GM19463 (cell line): ENCODE results near the gene SGO2.
"Not testable (repeated sequence)": the region's sequence is repeated elsewhere in the genome, so short reads cannot be mapped to it uniquely, and the experiment has no call there.

ENCODE experiments used
- ATAC-seq: cut with Tn5 transposase; IDR thresholded peaks from one replicate; pipeline ENCODE4 v1.9.1; 2021; ENCODE audit warnings: mild to moderate bottlenecking, moderate library complexity; ENCODE audit not compliant: unreplicated experiment

Gene SGO2

DNA sequence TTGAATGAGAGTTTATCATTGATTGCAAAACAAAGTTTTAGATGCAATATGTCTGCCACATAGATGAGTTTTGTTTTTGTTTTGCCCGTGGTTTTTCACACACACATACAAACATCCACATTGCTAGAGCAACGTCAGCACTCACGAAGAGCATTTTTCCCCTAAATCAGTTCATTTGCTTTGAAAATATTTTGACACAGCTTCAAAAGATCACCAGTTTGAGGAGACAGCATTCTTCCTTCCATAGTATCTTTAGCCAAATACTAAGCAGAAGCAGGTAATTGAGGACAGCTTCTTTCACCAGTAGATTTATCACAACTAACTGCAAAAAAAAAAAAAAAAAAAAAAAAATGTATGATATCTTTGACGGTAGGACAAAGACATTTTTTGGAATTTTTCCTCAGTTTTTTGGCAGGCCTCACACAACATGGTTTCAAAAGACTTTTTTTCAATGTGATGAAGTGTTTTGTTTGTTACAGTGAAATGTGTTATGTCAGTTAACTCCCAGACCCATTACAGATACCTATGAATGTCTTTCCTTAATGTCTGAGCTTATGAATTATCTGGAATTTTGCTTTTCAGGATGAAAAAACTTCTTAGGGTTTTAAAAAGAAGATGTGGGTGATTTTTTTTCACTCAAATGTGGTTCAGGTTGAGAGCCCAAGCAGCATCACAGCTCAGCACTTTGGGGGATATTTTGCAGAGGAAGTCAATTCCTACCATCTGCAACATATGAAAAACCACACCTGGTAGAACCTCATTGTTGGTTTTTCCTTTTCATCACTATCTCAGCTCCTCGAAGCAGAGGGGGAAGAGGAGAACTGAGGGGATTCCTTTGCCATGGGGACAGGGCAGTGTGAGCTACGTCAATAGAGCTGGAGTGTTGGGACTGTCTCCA lies 91.4 kb downstream of the SGO2 start:
- no peak for ATAC-seq

DNA sequence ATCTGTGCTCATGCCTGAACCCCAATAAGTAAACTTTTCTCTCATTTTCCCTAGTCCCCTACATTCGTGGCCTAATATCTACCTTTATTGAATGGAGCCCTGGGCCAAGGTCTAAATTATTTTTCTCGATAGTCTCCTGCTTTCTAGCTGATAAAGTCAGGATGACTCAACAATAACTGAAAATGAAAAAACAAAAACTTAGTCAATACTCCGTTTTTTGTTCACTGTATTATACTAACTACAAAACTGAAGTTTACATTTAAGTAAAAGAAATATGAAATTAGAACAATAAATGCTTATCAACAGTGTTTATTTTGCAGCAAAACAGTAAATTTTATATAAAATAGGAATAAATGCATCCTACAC lies 92.0 kb downstream of the SGO2 start:
- ATAC-seq = no peak

DNA sequence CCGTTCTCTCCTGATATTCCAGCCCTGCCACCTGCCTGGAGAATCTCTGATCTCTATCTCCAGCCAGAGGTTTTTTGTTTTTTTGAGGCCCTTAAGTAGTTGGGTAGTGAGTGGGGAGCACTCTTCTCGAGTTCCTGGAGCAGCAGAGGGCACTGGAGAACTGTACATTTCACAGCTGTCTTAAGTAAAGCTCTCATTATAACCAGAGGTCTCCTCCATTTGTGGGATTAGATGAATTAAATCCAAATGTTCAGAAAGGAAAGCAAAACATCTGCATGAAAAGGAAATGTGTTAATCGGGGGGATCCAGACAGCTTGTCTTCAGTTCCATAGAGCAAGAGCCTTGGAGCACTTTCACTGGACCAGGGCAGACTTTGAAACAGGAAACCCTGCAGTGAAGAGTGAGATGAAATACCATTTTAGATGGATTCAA lies 92.6 kb downstream of the SGO2 start:
- ATAC-seq = no peak

DNA sequence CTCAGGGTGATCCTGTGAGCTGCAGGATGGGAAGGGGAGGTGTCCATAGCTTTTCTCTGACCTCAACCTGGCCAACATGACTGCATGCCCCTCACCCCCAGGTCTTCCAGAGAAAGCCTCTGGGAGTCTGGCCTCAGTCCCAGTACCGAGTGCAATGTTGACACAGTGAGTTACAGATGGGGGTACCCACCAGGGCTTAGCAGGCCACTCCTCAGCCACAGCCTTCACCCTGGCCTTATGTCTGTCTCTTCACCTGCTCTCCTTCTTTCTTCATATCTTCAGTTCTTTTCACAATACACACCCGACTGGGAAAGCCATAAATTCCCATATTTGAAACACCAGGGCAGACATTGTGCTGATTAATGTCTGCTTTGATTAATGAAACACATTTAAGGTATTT lies 93.3 kb downstream of the SGO2 start:
- ATAC-seq = no peak

DNA sequence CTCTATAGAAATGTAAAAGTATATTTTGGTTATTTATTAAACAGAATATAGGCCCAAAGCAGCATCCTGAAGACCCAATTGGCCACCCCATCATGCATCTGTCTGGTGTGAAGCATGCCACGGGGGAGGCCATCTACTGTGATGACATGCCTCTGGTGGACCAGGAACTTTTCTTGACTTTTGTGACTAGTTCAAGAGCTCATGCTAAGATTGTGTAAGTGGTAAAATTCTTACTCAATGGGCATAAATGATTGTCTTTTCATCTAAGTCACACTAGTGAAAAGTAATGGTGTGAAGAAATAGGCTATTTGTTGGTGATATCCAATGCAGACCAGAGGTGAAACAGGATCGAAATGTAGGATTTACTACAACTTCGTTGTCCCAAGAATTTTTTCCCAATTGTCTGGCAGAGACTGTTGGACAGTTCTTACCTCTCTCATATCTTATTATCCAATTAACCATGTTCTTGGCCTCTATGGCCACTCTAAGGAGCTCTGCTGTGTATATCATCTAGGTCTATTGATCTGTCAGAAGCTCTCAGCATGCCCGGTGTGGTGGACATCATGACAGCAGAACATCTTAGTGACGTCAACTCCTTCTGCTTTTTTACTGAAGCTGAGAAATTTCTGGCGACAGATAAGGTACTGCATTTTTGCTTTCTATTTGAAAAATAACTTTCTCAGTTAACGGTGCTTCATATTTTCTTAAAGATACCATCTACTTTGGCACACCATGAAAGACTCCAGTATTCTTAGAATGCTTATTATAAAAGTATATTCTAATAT lies 94.8 kb downstream of the SGO2 start:
- ATAC-seq = no peak

DNA sequence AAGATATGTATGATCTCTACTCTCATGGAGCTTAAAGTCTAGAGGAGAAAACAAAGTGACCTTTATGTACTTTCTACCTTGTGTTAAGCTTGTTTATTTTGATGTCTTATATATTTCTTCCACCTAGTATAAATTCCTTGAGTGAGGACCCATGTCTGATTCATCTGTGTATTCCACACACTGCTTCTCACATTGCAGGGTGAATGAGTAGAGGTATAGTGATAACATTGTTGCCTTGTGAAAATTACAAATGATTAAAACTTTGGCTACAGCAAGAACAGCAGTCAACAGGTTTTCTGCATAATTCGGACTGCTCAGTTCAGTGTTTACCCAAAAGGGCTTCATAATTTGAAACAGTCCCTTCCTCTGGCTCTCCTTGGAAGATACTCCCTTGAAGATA lies 96.1 kb downstream of the SGO2 start:
- ATAC-seq = no peak

DNA sequence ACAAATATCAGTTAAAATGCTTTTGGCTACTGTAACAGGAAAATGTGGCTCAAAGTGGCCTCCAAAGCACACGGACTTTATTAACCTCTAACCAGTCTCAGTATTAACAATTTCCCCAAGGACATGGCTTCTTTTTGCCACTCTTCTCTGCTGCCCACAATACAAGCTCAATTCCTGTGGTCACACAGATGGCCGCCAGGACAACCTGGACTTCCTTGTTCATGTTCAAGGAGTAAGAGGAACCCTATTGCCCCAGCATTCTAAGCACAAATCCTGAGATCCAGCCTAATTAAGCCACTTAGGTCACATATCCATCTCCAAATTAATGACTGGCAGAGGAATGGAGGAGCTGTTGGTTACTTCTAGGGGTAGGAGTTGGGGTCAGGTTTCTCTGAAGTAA lies 98.0 kb downstream of the SGO2 start:
- no peak for ATAC-seq

DNA sequence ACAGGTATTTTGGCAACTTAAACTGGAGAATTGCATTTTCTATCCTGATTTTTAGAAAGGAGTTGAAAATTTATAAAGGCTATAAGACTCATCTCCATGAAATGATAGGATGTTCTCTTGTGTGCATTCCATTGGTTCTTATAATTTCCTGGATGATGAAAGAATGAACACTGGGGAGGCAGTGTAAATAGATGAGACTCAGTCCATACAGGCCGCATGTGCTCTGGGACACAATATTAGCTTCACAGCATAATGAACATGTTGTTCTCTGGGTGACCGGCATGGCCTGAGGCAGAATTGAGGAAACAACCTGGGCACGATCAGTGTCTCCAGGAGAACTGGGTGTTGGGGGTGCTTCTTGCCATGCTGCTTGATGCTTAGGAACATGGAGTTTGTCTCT lies 98.7 kb downstream of the SGO2 start:
- no peak for ATAC-seq

DNA sequence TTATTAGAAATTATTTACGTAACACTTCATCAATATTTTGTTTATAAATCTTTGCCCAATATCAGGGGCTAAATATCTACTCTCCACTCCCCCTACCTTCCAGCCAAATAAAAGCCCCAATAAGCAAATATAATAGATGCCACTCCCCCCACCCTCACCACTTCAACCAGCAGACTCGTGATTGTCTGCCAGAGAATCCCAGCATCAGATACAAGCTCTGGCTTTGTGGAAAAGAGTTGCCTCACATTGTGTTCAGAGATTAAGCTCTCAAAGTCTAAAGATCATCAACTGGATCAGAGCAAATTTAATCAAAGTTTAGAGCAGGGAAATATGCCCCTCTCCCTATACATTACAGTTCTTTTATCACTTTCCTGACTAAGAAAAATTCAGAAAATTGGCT lies 99.3 kb downstream of the SGO2 start:
- ATAC-seq = no peak

DNA sequence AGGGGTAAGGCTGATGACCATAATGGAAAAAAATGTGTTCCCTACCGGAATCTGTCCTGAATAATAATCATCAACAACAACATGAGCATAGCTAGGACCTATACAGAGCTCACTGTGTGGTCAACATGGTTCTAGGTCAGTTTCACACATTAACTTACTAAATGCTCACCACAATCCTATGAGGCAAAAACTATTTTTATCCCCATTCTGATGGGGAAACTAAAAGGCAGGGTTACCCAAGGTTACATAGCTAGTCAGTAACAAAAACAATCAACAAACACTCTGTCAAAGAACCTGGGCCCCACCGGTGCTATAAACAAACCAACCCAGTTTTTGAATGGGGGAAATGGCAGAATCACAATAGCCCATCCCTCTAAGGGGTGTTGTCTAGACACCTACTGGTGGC lies 100.0 kb downstream of the SGO2 start:
- ATAC-seq = no peak

DNA sequence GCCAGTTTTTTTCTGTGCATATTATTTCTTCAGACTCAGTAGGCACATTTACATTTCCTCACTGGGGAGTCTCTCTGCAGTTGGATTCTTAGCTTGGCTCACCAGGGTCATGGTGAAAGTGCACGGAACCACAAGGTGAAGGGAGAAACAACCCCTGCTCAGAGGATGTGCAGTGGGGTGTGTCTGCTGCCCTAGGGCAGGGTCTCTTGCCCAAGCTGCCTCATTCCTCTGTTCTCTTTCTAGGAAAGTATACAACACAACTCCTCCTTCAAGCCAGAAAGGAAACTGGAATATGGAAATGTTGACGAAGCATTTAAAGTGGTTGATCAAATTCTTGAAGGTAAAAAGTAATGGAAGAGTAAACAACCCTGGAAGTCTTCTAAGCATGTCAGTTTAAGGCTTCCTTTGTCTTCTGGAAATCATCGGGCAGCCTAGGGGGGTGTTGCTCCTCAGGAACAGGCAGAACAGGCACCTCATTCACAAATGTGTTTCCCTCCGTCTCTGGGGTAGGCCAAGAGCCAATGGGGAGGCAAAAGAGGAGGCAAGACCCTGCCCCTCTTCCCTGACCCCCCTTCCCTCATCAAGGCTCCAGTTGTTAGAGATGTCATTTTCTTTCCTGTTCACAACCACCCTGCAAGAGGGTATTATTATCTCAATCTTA lies 101.2 kb downstream of the SGO2 start:
- no peak for ATAC-seq

DNA sequence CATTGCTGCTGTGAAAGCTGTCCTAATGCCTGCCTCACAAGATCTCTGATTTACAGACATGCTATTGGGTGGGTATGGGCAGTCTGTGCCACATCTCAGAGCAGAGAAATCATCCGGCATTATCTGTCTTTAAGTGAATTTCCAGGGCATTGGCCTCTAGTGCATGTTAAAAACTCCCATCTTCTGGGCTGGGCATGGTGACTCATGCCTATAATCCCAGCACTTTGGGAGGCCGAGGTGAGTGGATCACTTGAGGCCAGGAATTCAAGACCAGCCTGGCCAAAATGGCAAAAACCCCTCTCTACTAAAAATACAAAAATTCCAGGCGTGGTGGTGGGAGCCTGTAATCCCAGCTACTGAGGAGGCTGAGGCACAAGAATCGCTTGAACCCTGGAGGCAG lies 102.5 kb downstream of the SGO2 start:
- not testable (repeated sequence) for ATAC-seq

DNA sequence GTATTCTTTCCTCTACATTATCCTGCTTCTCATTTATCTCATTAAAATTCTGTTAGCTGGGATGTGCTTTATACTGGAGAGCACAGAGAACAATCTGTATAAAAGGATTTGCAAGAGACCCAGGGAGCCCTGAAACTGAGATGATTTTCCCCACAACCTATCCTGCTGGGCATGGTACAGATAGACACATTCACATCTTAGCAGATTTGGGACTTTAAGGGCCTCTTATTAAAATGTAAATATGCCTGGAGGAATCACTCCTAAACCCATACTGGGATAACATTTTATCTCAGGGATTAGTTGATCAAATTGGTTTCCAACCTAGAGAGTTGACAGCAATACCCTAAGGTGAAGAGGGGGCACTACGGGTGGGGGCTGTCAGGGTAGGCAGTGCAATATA lies 105.3 kb downstream of the SGO2 start:
- ATAC-seq = no peak
